Nephron (organoid): ENCODE data around the gene ZMYM4.

Experiments used
- H3K27ac Mint-ChIP-seq, 3 experiments: 2 replicates each; pipeline ENCODE4 v1.8.0; 2020; ENCODE audit warnings: mixed read lengths in 3 of 3, mild to moderate bottlenecking in 2 of 3, moderate library complexity in 1 of 3
- H3K27me3 Mint-ChIP-seq: 2 replicates; pipeline ENCODE4 v1.8.0; 2021; ENCODE audit warnings: low read depth, mild to moderate bottlenecking, moderate library complexity, mixed read lengths
- H3K36me3 Mint-ChIP-seq: 2 replicates; pipeline ENCODE4 v1.8.0; 2020; ENCODE audit warnings: low read depth, mixed read lengths
- H3K4me1 Mint-ChIP-seq: 2 replicates; pipeline ENCODE4 v1.8.0; 2020; ENCODE audit warnings: mixed read lengths
- H3K4me3 Mint-ChIP-seq, 3 experiments: 2 replicates each; pipeline ENCODE4 v1.8.0; 2020; ENCODE audit warnings: mild to moderate bottlenecking in 3 of 3, mixed read lengths in 3 of 3, moderate library complexity in 2 of 3
- H3K9me3 Mint-ChIP-seq: 2 replicates; pipeline ENCODE4 v1.8.0; 2020; ENCODE audit warnings: mixed read lengths
- TF ChIP-seq, protein P1 (sequence below), 3 experiments: fragments of 200-600 bp; sonication (generic); IDR thresholded peaks; one replicate each; pipeline ENCODE4 v1.5.0; 2021; ENCODE audit warnings: antibody characterized with exemption in 3 of 3; ENCODE audit not compliant: unreplicated experiment in 3 of 3

The ZMYM4 gene

DNA sequence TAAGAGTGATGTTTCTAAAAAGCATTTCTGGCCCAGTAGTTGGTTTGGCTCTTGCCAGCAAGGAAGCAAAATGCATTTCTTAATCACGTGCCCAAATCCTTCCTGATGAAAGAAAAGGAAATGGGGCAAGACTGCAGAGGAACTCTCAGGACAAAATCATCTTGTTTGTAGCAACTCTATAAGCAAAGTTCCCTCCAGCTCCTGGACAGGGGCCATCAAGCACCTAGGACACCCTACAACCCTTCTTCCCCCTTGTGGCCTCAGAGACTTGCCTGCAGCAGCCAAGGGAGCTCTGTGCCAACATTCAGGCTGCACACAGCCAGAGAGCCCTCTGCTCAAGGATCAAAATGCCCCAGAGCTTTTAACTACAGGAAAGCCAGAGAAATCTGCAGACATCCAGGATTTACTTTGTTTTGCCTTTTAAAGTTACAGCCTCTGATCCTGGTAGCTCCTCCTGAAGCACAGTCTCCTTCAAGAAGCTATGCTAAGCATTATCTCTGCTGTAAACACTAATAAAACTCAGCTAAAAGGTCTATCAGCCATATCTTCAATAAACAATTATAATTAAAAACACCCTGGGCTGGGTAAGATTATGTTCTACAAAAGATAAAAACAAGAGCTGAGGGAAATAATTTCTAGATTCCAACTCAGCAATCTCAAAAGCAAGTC lies 183.7 kb downstream of the ZMYM4 start:
- H3K27me3 Mint-ChIP-seq, result no peaks in the 10 kb centered on the region
- H3K4me3 Mint-ChIP-seq, result no peak overlapping the region
- peaks cover 24% of the 10 kb centered on the region for H3K4me1 Mint-ChIP-seq
- peaks cover 36% of the 10 kb centered on the region for H3K36me3 Mint-ChIP-seq
- TF ChIP-seq, protein P1, sequence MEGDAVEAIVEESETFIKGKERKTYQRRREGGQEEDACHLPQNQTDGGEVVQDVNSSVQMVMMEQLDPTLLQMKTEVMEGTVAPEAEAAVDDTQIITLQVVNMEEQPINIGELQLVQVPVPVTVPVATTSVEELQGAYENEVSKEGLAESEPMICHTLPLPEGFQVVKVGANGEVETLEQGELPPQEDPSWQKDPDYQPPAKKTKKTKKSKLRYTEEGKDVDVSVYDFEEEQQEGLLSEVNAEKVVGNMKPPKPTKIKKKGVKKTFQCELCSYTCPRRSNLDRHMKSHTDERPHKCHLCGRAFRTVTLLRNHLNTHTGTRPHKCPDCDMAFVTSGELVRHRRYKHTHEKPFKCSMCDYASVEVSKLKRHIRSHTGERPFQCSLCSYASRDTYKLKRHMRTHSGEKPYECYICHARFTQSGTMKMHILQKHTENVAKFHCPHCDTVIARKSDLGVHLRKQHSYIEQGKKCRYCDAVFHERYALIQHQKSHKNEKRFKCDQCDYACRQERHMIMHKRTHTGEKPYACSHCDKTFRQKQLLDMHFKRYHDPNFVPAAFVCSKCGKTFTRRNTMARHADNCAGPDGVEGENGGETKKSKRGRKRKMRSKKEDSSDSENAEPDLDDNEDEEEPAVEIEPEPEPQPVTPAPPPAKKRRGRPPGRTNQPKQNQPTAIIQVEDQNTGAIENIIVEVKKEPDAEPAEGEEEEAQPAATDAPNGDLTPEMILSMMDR (IDR thresholded peaks at IDR 0.05; ENCODE audit: unreplicated experiment in 3 of 3), result no peak
- H3K27ac Mint-ChIP-seq, result peak overlapping the region; percentile 54 to 81 (median 78)
- H3K9me3 Mint-ChIP-seq, result no peaks in the 10 kb centered on the region

DNA sequence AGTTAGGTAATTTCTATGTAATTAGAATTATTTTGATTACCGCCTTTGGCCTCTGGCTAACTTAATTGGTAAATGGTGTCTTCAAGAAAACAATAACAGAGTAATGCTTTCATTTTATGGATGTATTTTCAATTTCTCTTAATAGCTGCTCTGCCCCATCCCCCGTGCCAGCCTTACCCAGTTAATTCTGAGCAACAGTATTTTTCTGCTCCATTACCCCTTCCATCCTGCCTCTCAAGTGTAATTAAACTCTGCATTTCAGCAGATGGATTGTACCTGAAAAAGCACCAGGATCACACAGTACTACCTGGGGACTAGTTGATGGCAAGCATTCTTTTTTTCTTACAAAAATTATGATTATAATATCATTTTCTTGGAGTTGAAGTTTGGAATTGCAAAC lies 184.5 kb downstream of the ZMYM4 start:
- TF ChIP-seq, protein P1 (IDR thresholded peaks at IDR 0.05; ENCODE audit: unreplicated experiment in 3 of 3), result no peak
- peaks cover 24% of the 10 kb centered on the region for H3K4me1 Mint-ChIP-seq
- H3K36me3 Mint-ChIP-seq, result peaks cover 35% of the 10 kb centered on the region
- H3K27ac Mint-ChIP-seq, result peak overlapping the region in 2 of 3 experiments; percentile 54 to 78
- H3K9me3 Mint-ChIP-seq, result no peaks in the 10 kb centered on the region
- no peaks in the 10 kb centered on the region for H3K27me3 Mint-ChIP-seq
- H3K4me3 Mint-ChIP-seq, result no peak overlapping the region

DNA sequence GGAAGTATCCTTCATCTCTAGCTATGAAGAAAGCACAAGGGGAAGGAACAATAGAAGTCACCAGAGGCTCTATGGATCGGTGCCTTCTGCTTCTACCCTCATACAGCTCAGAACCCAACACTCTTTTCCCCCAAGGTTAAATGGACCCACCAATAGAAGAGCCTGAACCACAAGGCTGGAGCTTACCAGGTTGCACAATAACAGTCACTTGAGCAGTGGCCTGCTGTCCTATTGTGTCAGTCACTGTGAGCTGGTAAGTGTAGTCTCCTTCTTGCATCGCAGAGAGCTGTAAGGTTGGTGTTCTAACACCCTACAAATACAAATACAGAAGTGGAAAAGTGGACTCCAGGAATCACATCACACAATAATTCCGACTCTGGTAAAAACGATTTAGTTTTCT lies 185.7 kb downstream of the ZMYM4 start:
- Mint-ChIP-seq H3K27me3 (no peaks in the 10 kb centered on the region), H3K4me1 (peaks cover 24% of the 10 kb centered on the region), H3K4me3 (no peak overlapping the region), H3K27ac (no peak overlapping the region), H3K9me3 (no peaks in the 10 kb centered on the region), H3K36me3 (peaks cover 32% of the 10 kb centered on the region)
- TF ChIP-seq, protein P1 (IDR thresholded peaks at IDR 0.05; ENCODE audit: unreplicated experiment in 3 of 3), result no peak

DNA sequence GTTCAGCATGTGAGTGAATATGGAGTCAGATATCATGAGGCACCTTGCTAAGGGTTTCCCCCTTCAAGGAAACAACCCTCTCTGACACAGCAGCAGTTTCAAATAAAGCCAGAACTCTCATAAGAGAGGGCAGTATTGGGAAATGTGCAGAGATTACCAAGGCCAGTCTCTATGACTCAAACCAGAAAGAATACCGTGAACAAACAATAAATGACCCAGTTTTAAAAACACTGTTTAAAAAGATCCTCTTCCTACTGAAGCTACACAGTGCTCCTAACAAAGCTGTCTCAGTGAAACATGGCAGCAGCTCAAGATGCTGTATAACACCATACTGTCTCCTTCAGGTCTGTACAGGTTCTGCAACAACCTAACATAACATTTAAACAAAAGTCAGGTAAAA lies 186.1 kb downstream of the ZMYM4 start:
- Mint-ChIP-seq H3K4me1 (peaks cover 24% of the 10 kb centered on the region), H3K4me3 (no peak overlapping the region), H3K9me3 (no peaks in the 10 kb centered on the region), H3K27ac (no peak overlapping the region), H3K36me3 (peaks cover 30% of the 10 kb centered on the region), H3K27me3 (no peaks in the 10 kb centered on the region)
- TF ChIP-seq, protein P1 (IDR thresholded peaks at IDR 0.05; ENCODE audit: unreplicated experiment in 3 of 3), result no peak

DNA sequence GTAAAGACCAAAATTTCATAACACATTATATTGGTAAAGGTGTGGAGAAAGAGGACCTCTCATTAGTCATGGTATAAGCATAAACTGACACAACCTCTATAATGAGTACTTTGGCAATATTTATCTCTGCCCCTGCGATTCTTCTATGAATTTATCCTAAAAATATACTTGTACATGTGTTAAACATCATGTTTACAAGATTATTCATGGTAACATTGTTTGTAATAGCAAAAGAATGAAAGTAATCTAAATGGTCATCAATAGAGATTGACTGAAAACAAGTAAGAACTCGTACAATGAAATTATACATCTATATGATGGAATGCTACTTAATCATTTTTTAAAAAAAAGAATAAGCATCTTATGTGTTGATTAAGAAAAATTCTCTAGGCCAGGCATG lies 192.3 kb downstream of the ZMYM4 start:
- H3K4me3 Mint-ChIP-seq, result no peak overlapping the region
- peaks cover 12% of the 10 kb centered on the region for H3K9me3 Mint-ChIP-seq
- peaks cover 70% of the 10 kb centered on the region for H3K36me3 Mint-ChIP-seq
- no peak overlapping the region for H3K27ac Mint-ChIP-seq
- TF ChIP-seq, protein P1 (IDR thresholded peaks at IDR 0.05; ENCODE audit: unreplicated experiment in 3 of 3), result no peak
- no peaks in the 10 kb centered on the region for H3K4me1 Mint-ChIP-seq
- H3K27me3 Mint-ChIP-seq, result no peaks in the 10 kb centered on the region

DNA sequence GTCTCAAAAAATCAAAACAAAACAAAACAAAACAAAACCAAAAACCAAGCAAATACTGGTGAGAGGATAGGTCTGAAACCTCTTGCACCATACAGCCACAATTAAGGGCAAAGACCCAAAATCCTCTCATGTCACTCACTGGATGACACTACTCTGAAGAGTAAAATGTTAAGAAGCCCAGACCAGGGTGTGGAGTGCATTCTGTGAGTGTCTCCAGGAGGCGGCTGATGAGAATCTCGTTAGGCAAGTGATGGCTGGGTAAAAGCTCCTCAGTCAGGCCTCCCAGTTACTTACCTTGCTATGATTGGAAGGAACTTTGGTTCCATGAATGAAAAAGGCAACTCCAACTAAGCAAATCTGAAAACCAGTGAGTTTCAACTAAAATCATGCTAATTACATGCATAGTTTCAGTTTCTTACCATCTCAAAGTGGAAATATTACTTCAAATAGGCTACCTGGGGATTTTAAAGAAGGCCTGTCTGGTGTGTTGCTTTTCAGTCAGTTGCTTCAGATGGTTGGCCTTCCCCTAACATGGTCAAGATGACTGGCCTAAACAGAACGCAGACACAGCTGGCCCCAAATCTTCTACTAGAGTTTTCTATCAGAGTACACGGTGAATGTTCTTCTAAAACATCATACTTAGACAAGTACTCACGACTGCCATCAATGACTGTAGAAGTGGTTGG lies 193.6 kb downstream of the ZMYM4 start:
- Mint-ChIP-seq H3K36me3 (peaks cover 78% of the 10 kb centered on the region), H3K4me3 (no peak overlapping the region), H3K27me3 (no peaks in the 10 kb centered on the region), H3K4me1 (no peaks in the 10 kb centered on the region), H3K9me3 (peaks cover 16% of the 10 kb centered on the region), H3K27ac (no peak overlapping the region)
- TF ChIP-seq, protein P1 (IDR thresholded peaks at IDR 0.05; ENCODE audit: unreplicated experiment in 3 of 3), result no peak
